Measurements from ENCODE around the gene DGCR8.

DNA sequence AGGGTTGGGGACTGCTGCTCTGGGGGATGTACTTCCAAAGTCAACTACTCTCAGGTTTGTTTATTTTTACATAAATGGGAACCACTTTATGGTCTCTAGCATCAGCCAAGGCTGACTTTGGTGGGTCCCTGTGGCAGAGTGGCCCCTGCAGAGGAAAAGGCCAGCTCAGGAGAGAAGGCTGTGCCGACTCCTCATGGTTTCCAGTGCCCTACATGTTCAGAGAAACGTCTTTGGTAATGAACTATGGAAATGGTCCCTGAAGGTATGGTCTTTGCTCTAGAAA, 48.5 kb downstream of the DGCR8 start:
- TF ChIP-seq, protein P1, sequence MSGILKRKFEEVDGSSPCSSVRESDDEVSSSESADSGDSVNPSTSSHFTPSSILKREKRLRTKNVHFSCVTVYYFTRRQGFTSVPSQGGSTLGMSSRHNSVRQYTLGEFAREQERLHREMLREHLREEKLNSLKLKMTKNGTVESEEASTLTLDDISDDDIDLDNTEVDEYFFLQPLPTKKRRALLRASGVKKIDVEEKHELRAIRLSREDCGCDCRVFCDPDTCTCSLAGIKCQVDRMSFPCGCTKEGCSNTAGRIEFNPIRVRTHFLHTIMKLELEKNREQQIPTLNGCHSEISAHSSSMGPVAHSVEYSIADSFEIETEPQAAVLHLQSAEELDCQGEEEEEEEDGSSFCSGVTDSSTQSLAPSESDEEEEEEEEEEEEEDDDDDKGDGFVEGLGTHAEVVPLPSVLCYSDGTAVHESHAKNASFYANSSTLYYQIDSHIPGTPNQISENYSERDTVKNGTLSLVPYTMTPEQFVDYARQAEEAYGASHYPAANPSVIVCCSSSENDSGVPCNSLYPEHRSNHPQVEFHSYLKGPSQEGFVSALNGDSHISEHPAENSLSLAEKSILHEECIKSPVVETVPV (CRISPR knock-in tag; IDR thresholded peaks at IDR 0.05) = no peak
- TF ChIP-seq ZFP30 (CRISPR knock-in tag; IDR thresholded peaks at IDR 0.05) (no peak), ZC3H10 (CRISPR knock-in tag; IDR thresholded peaks at IDR 0.05) (no peak), ZFP3 (CRISPR knock-in tag; IDR thresholded peaks at IDR 0.05) (no peak), ZNF565 (CRISPR knock-in tag; conservative IDR thresholded peaks at IDR 0.05; ENCODE audit: low read depth) (no peak), ISL1 (CRISPR knock-in tag; IDR thresholded peaks at IDR 0.05) (no peak), ZNF70 (CRISPR knock-in tag; IDR thresholded peaks at IDR 0.05) (no peak), PPARA (CRISPR knock-in tag; IDR thresholded peaks at IDR 0.05; ENCODE audit: borderline replicate concordance) (no peak), CSDC2 (CRISPR knock-in tag; IDR thresholded peaks at IDR 0.05) (no peak), TOX (CRISPR knock-in tag; IDR thresholded peaks at IDR 0.05; ENCODE audit: borderline replicate concordance) (no peak), ARNTL (CRISPR knock-in tag; IDR thresholded peaks at IDR 0.05; ENCODE audit: borderline replicate concordance, low read depth) (no peak)
- TF ChIP-seq, protein P2, sequence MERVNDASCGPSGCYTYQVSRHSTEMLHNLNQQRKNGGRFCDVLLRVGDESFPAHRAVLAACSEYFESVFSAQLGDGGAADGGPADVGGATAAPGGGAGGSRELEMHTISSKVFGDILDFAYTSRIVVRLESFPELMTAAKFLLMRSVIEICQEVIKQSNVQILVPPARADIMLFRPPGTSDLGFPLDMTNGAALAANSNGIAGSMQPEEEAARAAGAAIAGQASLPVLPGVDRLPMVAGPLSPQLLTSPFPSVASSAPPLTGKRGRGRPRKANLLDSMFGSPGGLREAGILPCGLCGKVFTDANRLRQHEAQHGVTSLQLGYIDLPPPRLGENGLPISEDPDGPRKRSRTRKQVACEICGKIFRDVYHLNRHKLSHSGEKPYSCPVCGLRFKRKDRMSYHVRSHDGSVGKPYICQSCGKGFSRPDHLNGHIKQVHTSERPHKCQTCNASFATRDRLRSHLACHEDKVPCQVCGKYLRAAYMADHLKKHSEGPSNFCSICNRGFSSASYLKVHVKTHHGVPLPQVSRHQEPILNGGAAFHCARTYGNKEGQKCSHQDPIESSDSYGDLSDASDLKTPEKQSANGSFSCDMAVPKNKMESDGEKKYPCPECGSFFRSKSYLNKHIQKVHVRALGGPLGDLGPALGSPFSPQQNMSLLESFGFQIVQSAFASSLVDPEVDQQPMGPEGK (CRISPR knock-in tag; IDR thresholded peaks at IDR 0.05; ENCODE audit: borderline replicate concordance) = no peak
- TF ChIP-seq, protein P3, sequence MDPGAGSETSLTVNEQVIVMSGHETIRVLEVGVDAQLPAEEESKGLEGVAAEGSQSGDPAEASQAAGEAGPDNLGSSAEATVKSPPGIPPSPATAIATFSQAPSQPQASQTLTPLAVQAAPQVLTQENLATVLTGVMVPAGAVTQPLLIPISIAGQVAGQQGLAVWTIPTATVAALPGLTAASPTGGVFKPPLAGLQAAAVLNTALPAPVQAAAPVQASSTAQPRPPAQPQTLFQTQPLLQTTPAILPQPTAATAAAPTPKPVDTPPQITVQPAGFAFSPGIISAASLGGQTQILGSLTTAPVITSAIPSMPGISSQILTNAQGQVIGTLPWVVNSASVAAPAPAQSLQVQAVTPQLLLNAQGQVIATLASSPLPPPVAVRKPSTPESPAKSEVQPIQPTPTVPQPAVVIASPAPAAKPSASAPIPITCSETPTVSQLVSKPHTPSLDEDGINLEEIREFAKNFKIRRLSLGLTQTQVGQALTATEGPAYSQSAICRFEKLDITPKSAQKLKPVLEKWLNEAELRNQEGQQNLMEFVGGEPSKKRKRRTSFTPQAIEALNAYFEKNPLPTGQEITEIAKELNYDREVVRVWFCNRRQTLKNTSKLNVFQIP (CRISPR knock-in tag; IDR thresholded peaks at IDR 0.05; ENCODE audit: borderline replicate concordance, low read depth) = no peak
- TF ChIP-seq, protein P4, sequence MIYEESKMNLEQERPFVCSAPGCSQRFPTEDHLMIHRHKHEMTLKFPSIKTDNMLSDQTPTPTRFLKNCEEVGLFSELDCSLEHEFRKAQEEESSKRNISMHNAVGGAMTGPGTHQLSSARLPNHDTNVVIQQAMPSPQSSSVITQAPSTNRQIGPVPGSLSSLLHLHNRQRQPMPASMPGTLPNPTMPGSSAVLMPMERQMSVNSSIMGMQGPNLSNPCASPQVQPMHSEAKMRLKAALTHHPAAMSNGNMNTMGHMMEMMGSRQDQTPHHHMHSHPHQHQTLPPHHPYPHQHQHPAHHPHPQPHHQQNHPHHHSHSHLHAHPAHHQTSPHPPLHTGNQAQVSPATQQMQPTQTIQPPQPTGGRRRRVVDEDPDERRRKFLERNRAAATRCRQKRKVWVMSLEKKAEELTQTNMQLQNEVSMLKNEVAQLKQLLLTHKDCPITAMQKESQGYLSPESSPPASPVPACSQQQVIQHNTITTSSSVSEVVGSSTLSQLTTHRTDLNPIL (CRISPR knock-in tag; IDR thresholded peaks at IDR 0.05; ENCODE audit: low read depth) = no peak

Measured in SK-N-SH treated with all-trans-retinoic acid at 6 μM for 48 hours (cell line).